COR-L47 (cell line): ENCODE results near the gene DENND6B.
"Not testable (repeated sequence)": the region's sequence is repeated elsewhere in the genome, so short reads cannot be mapped to it uniquely, and the experiment has no call there.

ENCODE experiments used
- DNase-seq: peaks from one replicate; lab custom pipeline; 2025; lab: John Stamatoyannopoulos, UW

Gene DENND6B

GRCh38 chr22:50286701-50287318 lies 40.0 kb downstream of the DENND6B start:
- no peak for DNase-seq

- no peak for DNase-seq
These were observed 40.5 kb downstream of the DENND6B start for GRCh38 chr22:50286275-50286674.

GRCh38 chr22:50285568-50286229 lies 41.1 kb downstream of the DENND6B start:
- DNase-seq = no peak

GRCh38 chr22:50284479-50284878 lies 42.3 kb downstream of the DENND6B start:
- no peak for DNase-seq

- DNase-seq = no peak
These were observed 43.0 kb downstream of the DENND6B start for GRCh38 chr22:50283821-50284220.

GRCh38 chr22:50282361-50283155 lies 44.3 kb downstream of the DENND6B start:
- DNase-seq = no peak

GRCh38 chr22:50281957-50282356 lies 44.9 kb downstream of the DENND6B start:
- no peak for DNase-seq

- no peak for DNase-seq
These were observed 45.4 kb downstream of the DENND6B start for GRCh38 chr22:50281384-50281760.

GRCh38 chr22:50280708-50281383 lies 46.0 kb downstream of the DENND6B start:
- no peak for DNase-seq

GRCh38 chr22:50280022-50280707 lies 46.6 kb downstream of the DENND6B start:
- no peak for DNase-seq

GRCh38 chr22:50278956-50279619 lies 47.7 kb downstream of the DENND6B start:
- no peak for DNase-seq

- DNase-seq = no peak
These were observed 48.4 kb downstream of the DENND6B start for GRCh38 chr22:50278461-50278860.

- DNase-seq = no peak
These were observed 49.1 kb downstream of the DENND6B start for GRCh38 chr22:50277761-50278160.

- DNase-seq = no peak
These were observed 50.7 kb downstream of the DENND6B start for GRCh38 chr22:50276143-50276542.

GRCh38 chr22:50275181-50276055 lies 51.4 kb downstream of the DENND6B start:
- no peak for DNase-seq

- no peak for DNase-seq
These were observed 52.0 kb downstream of the DENND6B start for GRCh38 chr22:50274771-50275170.

- peak; percentile 55 for DNase-seq
These were observed 52.5 kb downstream of the DENND6B start for GRCh38 chr22:50274311-50274710.

- not testable (repeated sequence) for DNase-seq
These were observed 53.0 kb downstream of the DENND6B start for GRCh38 chr22:50273781-50274180.

GRCh38 chr22:50273352-50273751 lies 53.5 kb downstream of the DENND6B start:
- not testable (repeated sequence) for DNase-seq

- DNase-seq = no peak
These were observed 54.6 kb downstream of the DENND6B start for GRCh38 chr22:50272044-50272802.
